HT1080 (cell line): ENCODE data around the gene DNASE1L3. TPM values are rescaled to one million over a fixed set of nuclear protein-coding genes. Genes with fewer than 3 reads are reported as not detected.
A peak's percentile ranks its signal among the peaks of the same experiment; 100 is the strongest.
"Not testable (repeated sequence)": the region's sequence is repeated elsewhere in the genome, so short reads cannot be mapped to it uniquely, and the experiment has no call there.

Experiments
- DNase-seq: peaks from one replicate; pipeline ENCODE4 v3.0.0-alpha.2; 2015; ENCODE audit warnings: low read depth
- total RNA-seq: library from RNA; depleted of rRNA; stranded (reverse); fragments of >200 nt; shearing (Covaris generic); gene quantifications from 2 replicates; pipeline ENCODE4 v1.2.3, GENCODE V29; 2014

Gene DNASE1L3
- total RNA-seq, 1 experiment from 2014 or later, result not detected

DNA sequence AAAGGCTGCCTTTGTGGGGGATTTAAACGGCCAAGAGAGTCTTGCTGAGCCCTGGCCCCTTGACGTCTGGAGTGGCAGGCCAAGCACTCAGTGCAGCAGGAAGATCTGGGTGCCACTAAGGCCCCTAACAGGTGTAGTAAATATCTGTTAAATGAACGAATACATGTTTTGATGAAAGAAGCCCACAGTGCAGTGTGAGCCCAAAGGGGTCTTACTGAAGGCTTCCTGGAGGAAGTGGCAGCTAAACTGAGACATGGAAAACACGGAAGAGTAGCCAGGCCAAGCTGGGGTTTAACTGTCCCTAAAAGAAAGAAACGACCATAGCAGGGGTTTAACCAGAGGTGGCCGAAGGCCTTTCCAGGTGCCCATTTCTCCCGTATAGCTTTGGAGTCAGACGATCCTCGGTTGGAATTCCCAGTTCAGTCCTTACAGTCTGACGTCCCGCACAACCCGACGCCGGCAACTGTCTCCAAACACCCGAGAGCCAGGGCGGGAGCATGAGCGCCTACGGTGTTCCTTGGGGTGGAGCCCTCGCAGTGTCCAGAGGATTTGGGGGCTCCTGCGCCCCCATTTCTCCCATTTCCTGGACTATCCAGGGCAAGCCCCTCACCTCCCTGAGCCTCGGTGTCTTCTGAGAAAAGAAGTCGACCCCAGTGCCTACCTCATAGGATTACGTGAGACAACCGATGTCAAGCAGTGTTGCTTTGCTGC, 25.9 kb upstream of the DNASE1L3 start:
- DNase-seq, result no peak

DNA sequence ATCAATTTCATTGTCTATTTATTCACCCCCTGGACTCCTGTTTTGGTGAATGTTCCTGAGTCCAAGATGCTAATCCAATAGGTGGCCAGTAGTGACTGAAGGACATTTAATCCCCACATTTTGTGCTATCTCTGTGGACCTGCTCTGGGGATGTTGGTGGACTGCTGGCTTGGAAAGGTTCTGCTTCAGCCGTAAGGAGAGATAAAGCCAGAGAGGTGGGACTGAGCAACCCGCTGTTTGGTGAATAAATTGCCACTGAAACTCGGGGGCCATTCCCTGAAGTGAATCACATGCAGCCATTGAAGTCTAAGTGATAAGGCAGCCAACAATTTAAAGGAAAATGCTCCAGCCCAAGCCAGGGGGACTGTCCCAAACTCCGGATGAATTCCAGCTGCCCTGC, 25.2 kb upstream of the DNASE1L3 start:
- no peak for DNase-seq

DNA sequence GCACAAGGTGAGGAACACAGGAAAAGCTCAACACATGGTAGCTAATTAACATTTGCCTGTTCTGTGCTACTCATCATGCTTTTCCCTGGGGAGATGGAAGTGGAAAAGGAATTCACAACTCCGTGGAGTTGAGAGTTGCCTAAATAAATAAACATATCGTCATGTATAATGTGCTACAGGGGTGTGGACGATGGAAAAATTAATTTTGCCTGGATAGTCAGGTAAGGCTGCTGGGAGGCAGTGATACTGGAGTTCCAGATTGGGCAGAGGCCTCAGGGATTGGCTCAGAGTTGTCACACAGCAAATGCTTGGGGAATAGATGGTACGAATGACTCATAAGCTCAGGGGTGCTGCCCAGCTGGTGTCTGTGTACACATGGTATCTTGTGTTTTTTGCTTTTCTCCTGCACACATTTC, 23.8 kb upstream of the DNASE1L3 start:
- DNase-seq, result peak; percentile 40

DNA sequence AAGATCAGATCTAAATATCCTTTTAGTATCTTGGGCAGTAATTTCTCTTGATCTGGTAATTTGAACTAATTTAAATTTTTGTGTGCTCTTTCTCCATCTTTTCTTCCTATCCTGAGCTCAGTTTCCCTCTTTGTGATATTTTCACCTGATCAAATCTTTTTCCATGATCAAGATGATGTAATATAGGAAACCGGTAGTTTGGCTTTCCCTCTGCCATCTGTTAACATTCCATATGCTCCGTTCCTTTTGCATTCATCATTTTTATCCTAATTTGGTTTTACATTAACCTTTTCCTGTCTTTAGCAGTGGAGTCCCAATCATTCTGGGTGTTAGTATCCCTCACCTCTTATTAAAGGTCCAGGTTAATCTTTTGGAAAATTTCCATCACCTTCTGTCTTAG, 20.9 kb upstream of the DNASE1L3 start:
- no peak for DNase-seq

DNA sequence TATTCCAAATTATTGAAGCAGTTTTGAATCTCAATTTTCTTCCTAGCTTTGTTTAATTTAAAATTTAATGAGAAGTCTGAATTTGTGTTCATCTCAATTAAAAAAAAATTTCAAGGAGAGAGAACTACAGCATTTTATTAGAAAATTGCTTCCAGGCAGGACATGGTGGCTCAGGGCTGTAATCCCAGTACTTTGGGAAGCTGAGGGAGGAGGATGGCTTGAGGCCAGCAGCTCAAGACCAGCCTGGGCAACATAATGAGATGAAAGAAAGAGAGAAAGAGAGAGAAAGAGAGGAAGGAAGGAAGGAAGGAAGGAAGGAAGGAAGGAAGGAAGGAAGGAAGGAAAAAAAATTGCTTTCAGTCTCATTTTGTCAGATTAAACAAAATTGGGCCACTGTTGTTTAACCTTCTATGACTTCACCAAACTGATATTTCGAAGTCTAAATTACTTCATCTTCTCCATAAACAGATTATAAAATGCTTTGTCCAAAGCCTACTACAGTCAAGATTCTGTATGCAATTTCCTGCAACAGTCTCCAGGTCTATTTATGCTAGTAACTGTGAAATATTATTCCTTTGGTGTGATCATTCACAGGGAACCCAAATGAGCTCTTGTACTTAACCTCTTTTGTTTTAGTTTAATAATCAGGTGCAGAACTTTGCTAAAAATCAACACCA, 20.2 kb upstream of the DNASE1L3 start:
- DNase-seq, result no peak

DNA sequence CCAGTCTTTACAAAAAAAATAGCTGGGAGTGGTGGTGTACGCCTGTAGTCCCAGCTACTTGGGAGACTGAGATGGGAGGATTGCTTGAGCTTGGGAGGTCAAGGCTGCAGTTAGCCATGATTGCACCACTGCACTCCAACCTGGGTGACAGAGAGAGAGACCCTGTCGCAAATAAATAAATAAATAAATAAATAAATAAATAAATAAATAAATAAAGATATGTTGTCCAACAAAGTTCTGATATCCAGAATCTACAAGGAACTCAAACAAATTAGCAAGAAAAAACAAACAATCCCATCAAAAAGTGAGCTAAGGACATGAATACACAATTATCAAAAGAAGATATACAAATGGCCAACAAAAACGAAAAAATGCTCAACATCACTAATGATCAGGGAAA, 17.2 kb upstream of the DNASE1L3 start:
- DNase-seq, result not testable (repeated sequence)

DNA sequence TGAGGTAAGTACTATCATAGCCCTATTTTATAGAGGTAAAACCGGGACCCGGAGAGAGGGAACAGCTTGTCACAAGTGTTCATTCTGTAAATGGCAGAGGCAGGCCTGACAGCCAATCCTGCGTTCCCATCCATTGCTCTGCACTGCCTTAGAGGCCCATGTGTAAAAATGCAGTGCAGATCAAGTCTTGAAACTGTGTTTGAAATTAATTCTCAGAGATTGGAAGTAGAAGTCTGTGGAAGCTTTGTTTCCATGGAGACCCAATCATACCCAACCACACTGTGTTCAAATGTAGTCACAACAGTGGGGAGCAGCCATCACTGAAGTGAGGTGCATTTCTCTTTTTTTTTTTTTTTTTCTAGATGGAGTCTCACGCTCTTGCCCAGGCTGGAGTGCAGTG, 13.1 kb upstream of the DNASE1L3 start:
- DNase-seq, result no peak

DNA sequence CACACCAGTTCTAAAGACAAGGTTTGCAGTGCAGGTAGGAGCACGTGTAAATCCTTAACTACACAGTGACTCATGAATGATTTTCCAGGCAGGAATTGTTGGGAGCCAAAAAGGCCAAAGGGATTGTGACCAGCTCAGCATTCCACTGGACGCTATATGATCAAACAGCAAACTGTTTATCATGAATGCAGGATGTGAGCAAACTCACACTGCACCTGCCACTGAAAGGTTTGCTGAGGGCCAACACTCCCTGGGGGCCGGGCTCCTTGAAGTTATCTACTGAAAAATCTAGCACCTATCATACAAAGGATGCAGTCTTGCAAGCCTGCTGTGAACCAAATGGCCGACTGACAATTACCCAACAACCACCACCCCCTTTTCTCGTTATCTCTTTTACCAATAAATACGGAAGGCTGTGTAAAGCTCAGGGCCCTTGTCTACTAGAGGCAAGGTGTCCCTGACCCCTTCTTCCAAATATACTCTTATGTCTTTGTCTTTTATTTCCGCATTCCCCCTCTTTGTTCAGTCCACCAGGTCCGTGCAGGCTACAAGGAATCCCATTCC, 11.5 kb upstream of the DNASE1L3 start:
- DNase-seq, result peak; percentile 61

DNA sequence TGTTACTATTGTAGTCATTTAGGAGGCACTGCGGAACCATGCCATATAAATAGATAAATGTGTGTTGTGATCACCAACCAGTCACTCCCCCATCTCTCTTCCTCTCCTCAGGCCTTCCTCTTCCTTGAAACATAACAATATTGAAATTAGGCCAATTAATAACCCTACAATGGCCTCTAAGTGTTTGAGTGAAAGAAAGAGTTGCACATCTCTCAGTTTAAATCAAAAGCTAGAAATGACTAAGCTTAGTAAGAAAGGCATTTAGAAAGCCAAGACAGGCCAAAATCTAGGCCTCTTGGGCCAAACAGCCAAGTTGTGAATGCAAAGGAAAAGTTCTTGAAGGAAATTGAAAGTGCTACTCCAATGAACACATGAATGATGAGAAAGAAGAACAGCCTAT, 8.1 kb upstream of the DNASE1L3 start:
- DNase-seq, result no peak

DNA sequence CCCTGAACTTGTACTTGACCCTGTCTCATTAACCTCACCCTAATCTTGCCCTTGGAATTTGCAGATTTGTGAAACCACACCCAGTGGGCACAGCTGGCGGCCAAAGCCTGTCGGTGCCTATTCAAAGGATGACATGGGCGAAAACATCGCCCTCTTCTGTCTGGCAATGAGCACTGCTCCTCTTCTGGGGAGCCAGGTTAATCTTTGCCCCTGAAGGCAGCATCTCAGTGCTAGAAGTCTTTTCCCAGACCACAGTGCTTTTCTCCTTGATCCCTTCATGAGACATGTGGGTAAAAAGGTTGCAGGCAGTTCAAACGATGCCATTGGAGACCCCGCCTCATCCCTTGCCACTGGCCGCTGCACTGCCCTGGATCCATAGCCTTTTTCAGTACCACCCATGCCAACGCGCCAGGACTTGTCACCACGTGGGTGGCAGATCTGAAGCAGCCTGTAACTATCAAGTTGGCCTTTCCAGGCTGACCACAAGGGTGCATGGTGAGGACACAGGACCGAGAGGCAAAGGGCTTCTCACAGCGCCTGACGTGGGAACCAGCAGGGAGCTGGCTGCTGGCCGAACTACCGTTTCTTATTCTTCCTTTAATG, 6.5 kb upstream of the DNASE1L3 start:
- DNase-seq, result peak; percentile 69

DNA sequence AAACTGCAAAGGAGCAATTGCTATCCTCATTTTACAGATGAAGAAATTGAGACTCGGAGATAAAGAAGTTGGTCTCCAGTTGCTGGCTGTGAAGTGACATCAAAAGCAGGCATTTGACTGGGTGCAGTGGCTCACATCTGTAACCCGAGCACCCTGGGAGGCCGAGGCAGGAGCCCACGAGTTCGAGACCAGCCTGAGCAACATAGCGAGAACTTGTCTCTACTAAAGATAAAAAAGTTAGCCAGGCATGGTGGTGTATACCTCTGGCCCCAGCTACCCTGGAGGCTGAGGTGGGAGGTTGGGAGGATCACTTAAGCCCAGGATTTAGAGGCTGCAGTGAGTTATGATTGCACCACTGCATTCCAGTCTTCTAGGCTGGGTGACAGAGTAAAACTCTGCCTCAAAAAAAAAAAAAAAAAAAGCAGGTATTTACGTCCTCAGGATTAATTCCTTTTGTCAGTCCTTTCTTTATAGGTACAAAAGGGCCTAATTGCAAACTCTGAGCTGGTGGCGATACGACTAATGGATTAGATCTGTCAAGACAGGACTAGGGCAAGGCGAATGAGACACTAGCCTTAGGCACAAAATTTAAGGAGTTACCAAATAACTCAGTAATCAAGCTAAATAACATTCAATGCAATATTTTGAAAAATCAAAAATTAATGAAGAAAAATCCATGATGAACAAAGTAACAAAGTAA, 5.9 kb upstream of the DNASE1L3 start:
- no peak for DNase-seq

DNA sequence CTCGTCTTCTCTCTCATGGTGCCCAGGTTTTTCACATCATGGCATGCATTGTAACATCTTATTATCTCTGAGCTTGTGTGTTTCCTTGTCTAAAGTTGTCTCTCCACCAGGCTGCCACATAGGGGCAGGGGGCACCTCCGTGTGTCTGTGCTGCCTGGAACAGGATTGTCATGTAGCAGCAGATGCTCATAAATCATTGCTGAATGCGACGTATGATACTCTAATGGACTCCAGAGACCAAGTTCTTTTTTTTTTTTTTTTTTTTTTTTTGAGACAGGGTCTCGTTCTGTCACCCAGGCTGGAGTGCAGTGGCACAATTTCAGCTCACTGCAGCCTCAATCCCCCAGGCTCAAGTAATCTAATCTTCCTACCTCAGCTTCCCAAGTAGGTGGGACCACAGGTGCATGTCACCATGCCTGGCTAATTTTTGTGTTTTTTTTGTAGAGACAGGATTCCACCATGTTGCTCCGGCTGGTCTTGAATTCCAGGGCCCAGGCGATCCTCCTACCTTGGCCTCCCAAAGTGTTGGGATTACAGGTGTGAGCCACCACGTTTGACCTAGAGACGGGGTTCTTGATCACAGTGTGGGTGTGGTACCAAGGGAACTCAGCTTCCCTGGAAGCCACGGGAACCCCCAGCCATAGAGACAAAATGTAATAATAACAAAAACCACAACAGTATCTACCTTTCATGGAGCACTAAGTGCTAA, 4.7 kb upstream of the DNASE1L3 start:
- no peak for DNase-seq

DNA sequence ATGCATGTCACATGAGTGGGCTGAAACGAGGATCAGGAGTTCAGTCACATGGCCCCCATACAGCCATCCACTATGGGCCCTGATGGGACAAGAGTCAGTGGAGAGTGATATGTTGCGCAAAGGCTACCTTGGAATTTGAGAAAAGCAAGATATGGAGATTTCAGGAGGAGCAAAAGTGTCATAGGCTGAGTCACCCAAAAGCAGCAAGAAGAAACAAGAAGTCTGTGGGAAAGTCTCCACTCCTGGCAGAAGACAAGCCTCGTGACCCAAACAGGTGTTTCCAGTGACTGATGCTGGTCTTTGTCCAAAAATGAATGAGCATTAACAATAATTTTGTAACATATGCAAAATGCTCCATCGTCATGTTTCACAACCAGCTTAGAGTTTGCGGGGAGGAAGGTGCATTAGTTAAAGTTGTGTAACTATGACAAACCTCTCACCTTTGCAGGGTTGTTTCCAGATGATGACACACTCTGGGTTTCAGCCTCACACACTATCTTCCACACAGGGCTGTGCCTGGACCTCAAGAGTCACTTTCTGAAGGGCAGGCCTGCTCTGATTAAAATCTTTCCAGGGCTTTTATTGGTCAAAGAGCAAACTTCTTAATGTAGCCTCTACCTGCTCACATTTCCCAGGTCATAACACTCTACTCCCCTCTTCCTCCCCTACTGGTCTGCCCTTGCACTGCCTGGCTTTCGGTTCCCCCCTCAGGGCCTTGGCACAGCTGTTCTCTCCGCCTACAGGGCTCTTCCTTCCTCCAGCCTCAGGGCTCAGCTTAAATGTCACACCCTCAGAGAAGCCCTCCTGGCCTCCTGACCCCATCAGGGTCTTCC, 3.9 kb upstream of the DNASE1L3 start:
- DNase-seq, result peak; percentile 74

DNA sequence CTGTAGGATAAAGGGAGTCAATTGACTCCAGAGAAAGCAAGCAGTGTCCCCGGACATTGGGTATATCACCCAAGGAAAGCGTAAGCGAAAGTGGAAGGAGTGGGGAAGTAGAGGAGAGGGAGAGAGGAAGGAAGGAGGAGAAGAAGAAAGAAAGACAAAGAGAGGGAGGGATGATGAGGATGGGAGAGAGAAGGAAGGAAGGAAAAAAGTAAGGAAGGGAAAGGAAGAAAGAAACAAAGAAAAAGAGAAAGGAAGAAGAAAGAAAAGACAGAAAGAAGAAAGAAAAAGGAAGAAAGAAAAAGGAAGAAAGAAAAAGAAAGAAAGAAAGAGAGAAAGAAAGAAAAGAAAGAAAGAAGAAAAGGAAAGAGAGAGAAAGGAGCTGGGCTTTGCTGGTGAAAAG, 839 bp downstream of the DNASE1L3 start:
- no peak for DNase-seq

DNA sequence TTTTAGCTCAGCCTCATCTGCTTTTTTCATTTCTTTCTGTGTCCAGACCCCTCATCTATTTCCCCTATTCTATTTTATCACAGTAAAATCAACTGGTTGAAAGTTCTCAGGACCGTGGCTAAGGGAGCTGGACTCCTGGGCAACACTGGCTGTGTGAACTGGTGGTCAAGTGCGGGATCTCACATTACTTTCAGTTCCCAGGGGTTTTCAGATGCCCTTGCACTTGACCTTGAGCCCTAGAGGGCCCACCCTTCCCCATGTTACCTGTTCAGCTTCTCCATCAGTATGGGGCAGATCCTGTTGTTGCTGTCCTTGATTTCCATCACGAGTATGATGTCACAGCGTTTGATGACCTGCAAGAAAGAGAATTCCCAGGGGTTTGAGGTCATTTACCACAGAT, 2.8 kb downstream of the DNASE1L3 start:
- no peak for DNase-seq

DNA sequence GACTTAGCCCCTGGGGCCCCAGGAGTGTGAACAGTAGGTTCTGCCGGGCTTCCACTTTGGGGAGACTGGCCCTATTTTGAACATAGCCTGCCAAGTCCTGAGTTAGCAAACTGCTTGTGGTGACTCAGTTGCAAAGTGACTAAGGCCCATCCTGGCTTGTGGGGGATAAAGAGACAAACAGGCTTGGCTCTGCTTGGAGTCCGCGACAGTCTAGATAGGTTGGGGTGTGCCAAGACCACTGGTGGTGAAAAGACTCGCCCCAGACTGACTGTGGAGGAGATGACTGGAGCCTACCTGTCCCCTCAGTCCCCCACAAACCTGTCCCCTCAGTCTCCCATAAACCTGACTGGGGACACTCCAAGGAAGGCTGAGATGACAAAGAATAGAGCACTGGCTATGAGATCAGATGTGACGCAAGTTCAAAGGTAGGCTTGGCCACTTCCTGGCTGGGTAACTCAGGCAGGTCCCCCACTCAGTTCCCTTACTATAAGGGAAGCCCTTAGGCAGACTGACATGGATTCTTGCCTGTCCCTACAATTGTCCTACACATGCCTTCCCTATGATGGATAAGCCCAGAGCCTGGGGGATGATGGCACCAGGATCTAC, 4.3 kb downstream of the DNASE1L3 start:
- peak; percentile 73 for DNase-seq

DNA sequence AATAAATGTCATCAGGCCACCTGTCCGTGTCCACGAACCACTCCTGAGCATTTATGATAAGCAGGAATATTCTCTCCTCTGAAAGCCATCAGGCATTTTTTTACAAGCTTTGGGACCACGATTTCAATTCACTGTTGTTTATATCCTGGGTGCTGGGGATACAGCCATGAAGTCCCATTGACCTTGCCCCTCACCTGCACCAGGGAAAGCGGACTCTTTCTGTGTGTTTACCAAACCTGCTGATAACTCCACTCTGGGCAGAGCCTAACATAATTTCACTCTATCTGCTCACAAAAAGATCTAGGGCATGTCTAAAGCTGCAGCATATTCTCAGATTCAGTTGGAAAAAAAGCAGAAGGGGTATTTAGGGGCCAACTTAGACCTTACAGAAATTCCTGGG, 4.8 kb downstream of the DNASE1L3 start:
- DNase-seq, result no peak

DNA sequence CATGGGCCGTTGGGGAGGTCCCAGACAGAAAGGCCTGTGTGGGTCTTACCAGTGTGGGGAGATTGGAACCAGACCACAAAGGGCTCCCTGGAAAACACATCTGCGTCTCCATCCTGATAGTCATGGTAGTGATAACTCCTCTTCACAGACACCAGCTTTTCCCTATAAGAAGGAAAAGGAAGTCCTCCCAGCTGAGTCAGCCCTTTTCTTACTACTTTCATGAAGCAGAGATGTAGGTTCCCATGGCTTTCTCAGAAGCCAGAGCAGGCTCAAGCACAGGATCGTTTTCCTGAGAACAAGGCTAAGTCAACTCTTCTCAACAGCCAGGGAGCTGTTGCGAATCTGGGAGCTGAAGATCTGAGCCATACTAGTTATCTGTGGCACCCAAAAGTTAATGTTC, 6.1 kb downstream of the DNASE1L3 start:
- DNase-seq, result no peak

DNA sequence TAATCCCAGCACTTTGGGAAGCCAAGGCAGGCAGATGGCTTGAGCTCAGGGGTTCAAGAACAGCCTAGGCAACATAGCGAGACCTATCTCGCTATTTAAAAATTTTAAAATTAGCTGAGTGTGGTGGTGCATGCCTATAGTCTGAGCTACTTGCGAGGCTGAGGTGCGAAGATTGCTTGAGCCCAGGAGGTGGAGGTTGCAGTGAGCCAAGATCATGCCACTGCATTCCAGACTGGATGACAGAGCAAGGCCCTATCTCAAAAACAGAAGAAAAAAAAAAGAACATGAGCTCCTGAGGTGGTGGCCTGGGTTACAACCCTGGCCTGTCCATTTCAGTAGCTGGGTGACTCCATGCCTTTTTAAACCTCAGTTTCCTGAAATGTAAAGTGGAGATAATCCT, 7.2 kb downstream of the DNASE1L3 start:
- no peak for DNase-seq

DNA sequence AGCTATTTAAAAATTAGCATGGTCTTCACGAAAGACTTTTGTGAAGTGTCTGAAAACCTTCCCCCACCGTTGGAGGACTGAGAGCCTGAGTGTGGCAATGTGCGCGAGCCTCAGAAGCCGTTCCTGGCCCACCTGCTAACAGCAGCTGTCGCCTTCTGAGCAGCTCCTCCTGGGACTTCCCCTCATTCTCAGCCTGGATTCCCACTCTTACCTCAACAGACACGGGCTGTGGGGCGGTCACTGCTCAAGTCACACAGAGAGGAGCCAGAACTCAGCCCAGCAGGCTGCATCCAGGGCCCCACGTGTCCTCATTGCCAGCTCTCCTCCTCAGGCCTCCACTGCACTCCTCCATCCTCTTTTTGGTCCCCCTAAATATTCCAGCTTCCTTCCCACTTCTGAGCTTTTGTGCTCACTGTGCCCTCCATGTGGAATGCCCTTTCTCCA, 7.8 kb downstream of the DNASE1L3 start:
- no peak for DNase-seq
